HEK293 (cell line): ENCODE data around the gene MAN1B1.

Experiments
- CTCF ChIA-PET: fragments of 350-600 bp; formaldehyde crosslinking; extraction: SDS; loops from one replicate; lab custom pipeline; 2021; ENCODE audit warnings: antibody characterized with exemption; lab: Yijun Ruan, JAX
- POLR2A ChIA-PET: fragments of 300-600 bp; formaldehyde crosslinking; extraction: SDS; loops from one replicate; lab custom pipeline; 2020; ENCODE audit warnings: antibody characterized with exemption, inconsistent platforms; lab: Yijun Ruan, JAX
- H3K27ac ChIP-seq: fragments of 200-500 bp; sonication (Bioruptor generic); 2 replicates; pipeline ENCODE4 v1.5.1; 2014; ENCODE audit warnings: low read depth, low read length, control low read depth, inconsistent platforms; ENCODE audit errors: extremely low read depth
- H3K36me3 ChIP-seq, 2 experiments: fragments of 200-500 bp in 1 of 2; sonication (Bioruptor generic) in 1 of 2; 1 replicate in 1 of 2; 2 replicates in 1 of 2; pipeline ENCODE4 v1.5.1; 2014 to 2017; ENCODE audit warnings: inconsistent platforms in 2 of 2, low read length in 2 of 2; ENCODE audit not compliant: control insufficient read depth in 2 of 2, insufficient read depth in 1 of 2
- H3K4me1 ChIP-seq: fragments of 200-500 bp; sonication (Bioruptor generic); 2 replicates; pipeline ENCODE4 v1.5.1; 2014; ENCODE audit warnings: mild to moderate bottlenecking, low read length, inconsistent platforms; ENCODE audit not compliant: control insufficient read depth, insufficient read depth
- H3K4me3 ChIP-seq: 2 replicates; pipeline ENCODE4 v1.5.1; 2011; ENCODE audit warnings: low read depth, mild to moderate bottlenecking, control low read depth, low read length, moderate library complexity
- H3K9me3 ChIP-seq: fragments of 200-500 bp; sonication (Bioruptor generic); 2 replicates; pipeline ENCODE4 v1.5.1; 2014; ENCODE audit warnings: low read depth, low read length, inconsistent platforms; ENCODE audit not compliant: control insufficient read depth, insufficient read depth
- GLI4 ChIP-seq: fragments of 450-650 bp; formaldehyde crosslinking; IDR thresholded peaks from 2 replicates; pipeline ENCODE4 v1.5.1; 2016; ENCODE audit warnings: missing biosample characterization, missing genetic modification characterization
- HOXA7 ChIP-seq: sonication (generic); formaldehyde crosslinking; IDR thresholded peaks from 2 replicates; pipeline ENCODE4 v1.8.1; 2022; ENCODE audit warnings: missing genetic modification reagents, borderline replicate concordance
- KLF17 ChIP-seq: fragments of 450-650 bp; formaldehyde crosslinking; IDR thresholded peaks from 2 replicates; pipeline ENCODE4 v1.5.1; 2016; ENCODE audit warnings: missing biosample characterization, missing genetic modification characterization
- REST ChIP-seq: fragments of 450-650 bp; formaldehyde crosslinking; IDR thresholded peaks from 2 replicates; pipeline ENCODE4 v1.5.1; 2016; ENCODE audit warnings: missing biosample characterization, missing genetic modification characterization
- SCRT2 ChIP-seq: fragments of 450-650 bp; formaldehyde crosslinking; IDR thresholded peaks from 2 replicates; pipeline ENCODE4 v1.5.1; 2016; ENCODE audit warnings: missing biosample characterization, missing genetic modification characterization
- YY1 ChIP-seq: fragments of 450-650 bp; formaldehyde crosslinking; IDR thresholded peaks from 2 replicates; pipeline ENCODE4 v1.5.1; 2018; ENCODE audit warnings: missing biosample characterization, missing genetic modification characterization
- ZBTB20 ChIP-seq: fragments of 450-650 bp; formaldehyde crosslinking; IDR thresholded peaks from 2 replicates; pipeline ENCODE4 v1.5.1; 2016; ENCODE audit warnings: missing biosample characterization, missing genetic modification characterization
- ZBTB44 ChIP-seq: fragments of 450-650 bp; IDR thresholded peaks from 2 replicates; pipeline ENCODE4 v1.5.1; 2018; ENCODE audit warnings: missing biosample characterization, mild to moderate bottlenecking, missing genetic modification characterization
- ZBTB48 ChIP-seq: fragments of 450-650 bp; formaldehyde crosslinking; IDR thresholded peaks from 2 replicates; pipeline ENCODE4 v1.5.1; 2016; ENCODE audit warnings: missing biosample characterization, missing genetic modification characterization
- ZBTB8A ChIP-seq: fragments of 450-650 bp; formaldehyde crosslinking; IDR thresholded peaks from 2 replicates; pipeline ENCODE4 v1.5.1; 2016; ENCODE audit warnings: missing biosample characterization, missing genetic modification characterization
- ZIC2 ChIP-seq: fragments of 450-650 bp; formaldehyde crosslinking; IDR thresholded peaks from 2 replicates; pipeline ENCODE4 v1.5.1; 2016; ENCODE audit warnings: missing biosample characterization, missing genetic modification characterization
- ZNF155 ChIP-seq: fragments of 450-650 bp; formaldehyde crosslinking; IDR thresholded peaks from 2 replicates; pipeline ENCODE4 v1.5.1; 2016; ENCODE audit warnings: missing biosample characterization, missing genetic modification characterization
- ZNF157 ChIP-seq: fragments of 450-650 bp; formaldehyde crosslinking; IDR thresholded peaks from 2 replicates; pipeline ENCODE4 v1.5.1; 2016; ENCODE audit warnings: missing biosample characterization, missing genetic modification characterization
- ZNF175 ChIP-seq: fragments of 450-650 bp; formaldehyde crosslinking; IDR thresholded peaks from 2 replicates; pipeline ENCODE4 v1.5.1; 2016; ENCODE audit warnings: missing biosample characterization, missing genetic modification characterization
- ZNF214 ChIP-seq: fragments of 450-650 bp; formaldehyde crosslinking; IDR thresholded peaks from 2 replicates; pipeline ENCODE4 v1.5.1; 2017; ENCODE audit warnings: missing biosample characterization, mild to moderate bottlenecking, missing genetic modification characterization, borderline replicate concordance
- ZNF280D ChIP-seq: fragments of 450-650 bp; formaldehyde crosslinking; IDR thresholded peaks from 2 replicates; pipeline ENCODE4 v1.5.1; 2016; ENCODE audit warnings: missing biosample characterization, missing genetic modification characterization
- ZNF324 ChIP-seq: fragments of 450-650 bp; formaldehyde crosslinking; IDR thresholded peaks from 2 replicates; pipeline ENCODE4 v1.5.1; 2016; ENCODE audit warnings: missing biosample characterization, missing genetic modification characterization
- ZNF354C ChIP-seq: fragments of 450-650 bp; formaldehyde crosslinking; IDR thresholded peaks from 2 replicates; pipeline ENCODE4 v1.5.1; 2016; ENCODE audit warnings: missing biosample characterization, missing genetic modification characterization, low read depth, borderline replicate concordance
- ZNF449 ChIP-seq: fragments of 450-650 bp; formaldehyde crosslinking; IDR thresholded peaks from 2 replicates; pipeline ENCODE4 v1.5.1; 2017; ENCODE audit warnings: missing biosample characterization, mild to moderate bottlenecking, missing genetic modification characterization, moderate library complexity
- ZNF513 ChIP-seq: fragments of 450-650 bp; IDR thresholded peaks from 2 replicates; pipeline ENCODE4 v1.5.1; 2018; ENCODE audit warnings: missing biosample characterization, missing genetic modification characterization
- ZNF645 ChIP-seq: fragments of 450-650 bp; formaldehyde crosslinking; IDR thresholded peaks from 2 replicates; pipeline ENCODE4; 2016; ENCODE audit warnings: missing biosample characterization, missing genetic modification characterization
- ZNF654 ChIP-seq: fragments of 450-650 bp; formaldehyde crosslinking; IDR thresholded peaks from 2 replicates; pipeline ENCODE4 v1.5.1; 2016; ENCODE audit warnings: low read depth, missing biosample characterization, missing genetic modification characterization
- ZNF658 ChIP-seq: fragments of 450-650 bp; formaldehyde crosslinking; IDR thresholded peaks from 2 replicates; pipeline ENCODE4; 2016; ENCODE audit warnings: missing biosample characterization, missing genetic modification characterization

The MAN1B1 gene

GRCh38 chr9:137046088-137046787, 40.5 kb upstream of the MAN1B1 start, which contains the start of gene NPDC1:
NPDC1 (minus strand) TSS chr9:137046177; CDS start chr9:137045989, 188 bp downstream.
- ChIA-PET POLR2A (interaction anchor here (0.5 to 1.6 kb wide), 17 partner anchors 10 to 350 kb away, joined by 3 to 11 read pairs (median 5); partner anchors contain the start of genes MAN1B1, NRARP, RNF224 and SAPCD2), CTCF (interaction anchor here (0.5 to 5.4 kb wide), 43 partner anchors 9 to 594 kb away, joined by 3 to 237 read pairs (median 4); partner anchors contain the start of genes ABCA2, CYSRT1, FUT7 and MAN1B1)
- Histone ChIP-seq H3K4me1 (peaks cover 5% of the 10 kb centered on the region; the same call in 1 of the 2 replicates), H3K36me3 (no peaks in the 10 kb centered on the region), H3K27ac (peak within 1 kb of the TSS; percentile 79; the same call in 1 of the 2 replicates), H3K4me3 (peak within 1 kb of the TSS; percentile 58), H3K9me3 (no peaks in the 10 kb centered on the region)
- TF ChIP-seq ZNF449 (tag by site-specific recombination) = 0 out of 2 replicates have a peak, but pooled peaks have one; percentile 23
- TF ChIP-seq ZBTB20 (tag by site-specific recombination) = 0 out of 2 replicates have a peak, but pooled peaks have one; percentile 64
- peak; percentile 100 for TF ChIP-seq REST (tag by site-specific recombination)
- TF ChIP-seq GLI4 (tag by site-specific recombination) = no peak
- peak; percentile 84; the same call in 1 of the 2 replicates for TF ChIP-seq ZNF513 (tag by site-specific recombination)
- TF ChIP-seq ZBTB44 (tag by site-specific recombination) = no peak
- TF ChIP-seq ZIC2 (tag by site-specific recombination) = peak; percentile 36
- 0 out of 2 replicates have a peak, but pooled peaks have one; percentile 14 for TF ChIP-seq YY1 (tag by site-specific recombination)
- TF ChIP-seq ZNF280D (tag by site-specific recombination) = no peak
- no peak for TF ChIP-seq ZNF324 (tag by site-specific recombination)
- TF ChIP-seq HOXA7 (CRISPR knock-in tag) = no peak
- no peak for TF ChIP-seq ZNF354C
- no peak for TF ChIP-seq ZNF214 (tag by site-specific recombination)
- peak; percentile 56 for TF ChIP-seq ZNF654 (tag by site-specific recombination)
- no peak for TF ChIP-seq ZNF175
- TF ChIP-seq ZBTB8A = peak; percentile 70
- peak; percentile 59; the same call in 1 of the 2 replicates for TF ChIP-seq ZBTB48 (tag by site-specific recombination)
- TF ChIP-seq ZNF157 (tag by site-specific recombination) = no peak
- peak; percentile 17; the same call in 1 of the 2 replicates for TF ChIP-seq SCRT2 (tag by site-specific recombination)
- 0 out of 2 replicates have a peak, but pooled peaks have one; percentile 33 for TF ChIP-seq KLF17
- no peak for TF ChIP-seq ZNF645 (tag by site-specific recombination)
- no peak for TF ChIP-seq ZNF155 (tag by site-specific recombination)
- TF ChIP-seq ZNF658 (tag by site-specific recombination) = no peak
